NCI-H2107 treated with DMSO at 0.1 percent for 48 hours (cell line): ENCODE results near the gene PISD.
"Not testable (repeated sequence)": the region's sequence is repeated elsewhere in the genome, so short reads cannot be mapped to it uniquely, and the experiment has no call there.

Experiments used
- DNase-seq: peaks from one replicate; lab custom pipeline; 2025; ENCODE audit not compliant: unreplicated experiment; lab: John Stamatoyannopoulos, UW

Gene PISD

DNA sequence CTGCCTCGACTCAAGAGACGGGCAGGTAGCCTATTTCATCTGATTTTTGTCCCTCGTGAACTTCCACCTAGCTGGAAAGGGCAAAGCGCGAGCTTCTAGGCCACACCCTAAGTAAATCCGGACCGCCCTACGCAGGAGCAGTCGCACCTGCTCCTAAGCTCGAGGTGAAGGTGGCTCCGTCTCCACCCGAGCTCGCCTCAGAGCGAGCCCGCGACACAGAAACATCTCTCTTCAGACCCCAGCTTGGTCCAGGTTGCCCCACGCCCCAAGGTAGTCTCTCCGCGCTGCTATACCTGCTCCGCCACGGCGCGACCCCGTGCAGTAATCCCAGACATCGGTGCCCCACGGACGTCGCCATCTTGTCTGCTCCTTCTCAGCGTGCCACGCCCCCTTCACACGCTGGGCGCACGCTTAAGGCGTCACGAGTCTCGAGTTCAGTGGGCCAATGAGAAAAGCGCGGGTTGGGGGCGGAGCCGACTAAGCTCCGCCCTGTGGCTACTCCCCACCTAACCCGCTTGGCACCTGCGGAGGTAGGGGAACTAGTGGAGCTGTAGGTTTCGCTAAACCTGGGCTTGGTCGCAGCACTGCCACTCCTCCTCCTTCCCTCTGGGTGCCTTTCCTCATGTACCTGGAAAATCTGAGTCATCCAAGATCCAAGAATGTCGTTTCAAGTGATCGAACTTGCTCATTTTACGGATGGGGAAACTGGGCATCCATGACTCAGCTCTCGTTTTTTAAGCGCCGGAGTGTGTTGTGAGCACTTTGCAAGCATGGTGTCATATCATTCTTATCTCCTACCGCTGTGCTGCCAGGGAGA lies at the start of gene PISD:
Gene PISD, minus strand, starts transcription at position 365 of the 817 bp plus-strand sequence. Its CDS starts 7 bp downstream, at position 358.
- DNase-seq: peak; percentile 77

DNA sequence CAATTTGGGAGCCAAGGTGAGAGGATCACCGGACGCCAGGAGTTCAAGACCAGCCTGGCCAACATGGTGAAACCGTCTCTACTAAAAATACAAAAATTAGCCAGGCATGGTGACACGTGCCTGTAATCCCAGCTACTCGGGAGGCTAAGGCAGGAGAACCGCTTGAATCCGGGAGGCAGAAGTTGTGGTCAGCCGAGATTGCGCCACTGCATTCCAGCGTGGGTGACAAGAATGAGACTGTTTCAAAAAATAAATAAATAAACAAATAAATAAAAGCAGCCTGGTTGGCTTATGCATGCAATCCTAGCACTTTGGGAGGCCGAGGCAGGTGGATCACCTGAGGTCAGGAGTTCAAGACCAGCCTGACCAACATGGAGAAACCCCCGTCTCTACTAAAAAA lies 49.2 kb upstream of the PISD start:
- DNase-seq: not testable (repeated sequence)

DNA sequence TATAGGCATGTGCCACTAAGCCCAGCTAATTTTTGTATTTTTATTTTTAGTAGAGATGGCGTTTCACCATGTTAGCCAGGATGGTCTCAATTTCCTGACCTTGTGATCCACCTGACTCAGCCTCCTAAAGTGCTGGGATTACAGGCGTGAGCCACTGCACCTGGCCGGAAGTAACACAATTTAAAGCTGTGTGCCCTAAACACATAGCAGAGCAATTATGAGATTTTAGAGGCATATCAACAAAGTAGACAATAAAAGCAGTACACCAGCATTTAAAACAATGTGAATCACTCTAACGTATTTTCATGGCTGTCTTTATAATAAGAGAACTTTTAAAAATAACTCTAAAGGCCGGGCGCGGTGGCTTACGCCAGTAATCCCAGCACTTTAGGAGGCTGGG lies 45.5 kb upstream of the PISD start:
- no peak for DNase-seq

DNA sequence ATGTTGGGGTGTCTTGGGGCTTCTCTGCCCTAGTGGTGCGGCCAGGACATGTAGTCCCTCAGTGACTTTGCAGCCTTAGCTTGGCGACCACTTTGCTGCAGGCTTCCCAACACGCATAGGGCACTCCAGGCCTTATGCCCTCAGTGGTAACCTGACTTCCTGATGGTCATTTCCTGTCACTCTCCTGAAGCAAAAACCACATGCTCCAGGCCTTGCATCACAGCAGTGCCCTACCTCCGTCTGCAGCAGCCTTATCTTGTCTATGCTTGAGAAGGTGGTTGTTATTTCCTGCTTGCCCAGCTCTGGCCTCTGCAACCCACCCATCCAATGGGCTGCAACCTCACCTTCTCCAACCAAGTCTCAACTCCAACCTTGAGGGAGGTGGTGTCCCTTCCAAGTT lies 33.4 kb upstream of the PISD start:
- no peak for DNase-seq

DNA sequence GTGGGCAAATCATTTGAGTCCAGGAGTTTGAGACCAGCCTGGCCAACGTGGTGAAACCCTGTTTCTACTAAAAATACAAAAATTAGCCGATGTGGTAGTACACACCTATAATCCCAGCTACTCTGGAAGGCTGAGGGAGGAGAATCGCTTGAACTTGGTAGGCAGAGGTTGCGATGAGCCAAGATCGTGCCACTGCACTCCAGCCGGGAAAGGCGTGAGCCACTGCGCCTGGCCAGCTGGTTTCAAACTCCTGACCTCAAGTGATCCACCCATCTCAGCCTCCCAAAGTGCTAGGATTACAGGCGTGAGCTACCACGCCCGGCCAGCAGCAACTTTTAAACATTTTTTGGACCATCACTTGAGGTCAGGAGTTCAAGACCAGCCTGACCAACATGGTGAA lies 32.0 kb upstream of the PISD start:
- not testable (repeated sequence) for DNase-seq

DNA sequence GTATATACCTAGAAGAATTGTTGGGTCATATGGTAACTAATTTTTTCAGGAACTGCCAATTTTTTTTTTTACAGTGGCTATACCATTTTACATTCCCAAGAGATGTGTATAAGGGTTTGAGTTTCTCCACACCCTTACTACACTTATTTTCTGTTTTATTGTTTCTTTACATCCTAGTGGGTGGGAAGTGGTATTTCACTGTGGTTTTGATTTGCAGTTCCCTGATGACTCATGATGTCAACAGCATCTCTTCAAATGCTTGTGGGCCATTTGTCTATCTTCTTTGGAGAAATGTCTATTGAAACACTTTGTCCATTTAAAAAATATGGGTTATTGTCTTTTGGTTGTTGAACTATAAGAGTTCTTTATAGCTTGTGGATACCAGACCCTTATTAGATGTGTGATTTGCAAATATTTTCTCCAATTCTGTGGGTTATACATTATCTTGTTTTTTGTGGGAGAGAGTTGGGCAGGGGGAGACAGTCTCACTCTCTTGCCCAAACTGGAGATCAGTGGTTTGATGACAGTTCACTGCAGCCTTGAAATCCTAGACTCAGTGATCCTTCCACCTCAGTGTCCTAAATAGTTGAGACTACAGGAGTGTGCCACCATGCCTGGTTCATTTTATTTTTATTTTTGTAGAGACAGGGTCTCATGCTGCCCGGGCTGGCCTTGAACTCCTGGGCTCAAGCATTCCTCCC lies 30.3 kb upstream of the PISD start:
- no peak for DNase-seq

DNA sequence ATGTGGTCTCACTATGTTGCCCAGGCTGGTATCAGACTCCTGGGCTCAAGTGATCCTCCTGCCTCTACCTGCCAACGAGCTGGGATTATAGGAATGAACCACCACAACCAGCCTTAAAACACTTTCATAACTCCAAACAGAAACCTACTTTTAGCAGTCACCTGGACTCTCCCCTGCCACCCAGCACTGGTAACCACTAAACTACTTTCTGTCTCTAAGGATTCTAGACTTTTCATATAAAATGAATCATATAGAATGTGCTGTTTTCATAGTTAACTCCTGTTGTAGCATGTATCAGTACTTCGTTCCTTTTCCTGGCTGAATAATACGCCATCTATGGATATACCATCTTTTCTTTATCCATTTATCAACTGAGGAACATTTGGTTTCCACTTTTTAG lies 29.4 kb upstream of the PISD start:
- no peak for DNase-seq

DNA sequence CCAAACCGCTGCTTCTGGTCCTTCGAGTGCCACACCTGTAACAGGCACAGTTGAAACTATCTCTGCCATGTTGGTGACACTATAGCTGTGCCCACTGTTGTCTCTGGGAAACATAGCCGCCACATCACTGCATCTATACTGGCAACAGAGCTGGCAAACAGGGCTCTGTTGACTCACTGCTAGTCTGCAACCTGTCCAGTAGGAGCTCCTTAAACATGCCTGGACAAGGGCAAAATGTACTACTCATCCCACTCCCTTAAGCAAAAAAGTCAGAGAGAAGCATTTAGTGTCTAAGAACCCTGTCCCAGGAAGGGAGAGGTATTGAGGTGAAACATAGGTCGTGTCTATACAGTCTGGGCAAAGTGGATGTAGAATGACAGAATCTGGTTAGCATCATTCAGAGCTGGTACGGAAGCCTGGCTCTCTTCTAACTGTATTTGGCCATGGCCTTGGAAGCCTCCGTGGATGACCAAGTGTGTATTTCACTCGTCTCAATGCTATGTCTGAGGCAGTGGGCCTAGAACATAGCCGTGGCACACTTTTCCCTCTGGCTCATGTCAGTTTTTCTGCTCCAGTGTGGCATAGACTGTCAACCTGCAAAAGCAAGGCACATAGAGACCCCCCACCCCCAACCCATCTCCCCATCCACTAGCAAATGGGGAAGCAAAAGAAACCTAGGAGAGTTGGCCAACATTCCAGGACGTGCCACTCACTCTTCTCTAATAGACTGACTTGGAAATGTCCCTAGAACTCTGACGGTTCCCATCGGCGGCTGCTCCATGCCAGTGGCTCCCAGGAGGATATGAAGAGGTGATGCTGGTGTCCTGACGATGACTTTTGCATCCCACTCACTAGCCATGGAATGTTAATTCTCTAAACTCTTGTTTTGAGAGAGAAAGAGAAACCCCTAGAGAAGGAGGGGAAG lies 21.4 kb upstream of the PISD start:
- no peak for DNase-seq

DNA sequence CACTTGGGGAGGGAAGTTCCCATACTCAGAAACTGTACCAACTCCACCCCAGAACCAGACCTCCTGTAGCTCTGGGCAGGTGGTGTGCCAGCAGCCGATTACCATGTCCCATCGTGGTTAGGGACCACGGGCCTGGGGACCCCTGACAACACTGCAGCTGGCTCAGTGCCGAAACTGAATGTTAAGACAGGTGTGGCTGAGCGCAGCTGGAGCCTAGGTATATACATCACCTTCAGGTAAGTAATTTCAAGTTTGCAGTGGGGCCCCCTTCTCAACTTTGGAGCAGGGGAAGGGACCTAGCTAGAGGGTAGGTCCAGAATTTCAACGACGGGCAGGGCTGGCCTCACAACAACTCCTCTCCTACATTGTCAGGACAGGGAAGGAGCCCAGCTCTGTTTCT lies 20.7 kb upstream of the PISD start:
- no peak for DNase-seq

DNA sequence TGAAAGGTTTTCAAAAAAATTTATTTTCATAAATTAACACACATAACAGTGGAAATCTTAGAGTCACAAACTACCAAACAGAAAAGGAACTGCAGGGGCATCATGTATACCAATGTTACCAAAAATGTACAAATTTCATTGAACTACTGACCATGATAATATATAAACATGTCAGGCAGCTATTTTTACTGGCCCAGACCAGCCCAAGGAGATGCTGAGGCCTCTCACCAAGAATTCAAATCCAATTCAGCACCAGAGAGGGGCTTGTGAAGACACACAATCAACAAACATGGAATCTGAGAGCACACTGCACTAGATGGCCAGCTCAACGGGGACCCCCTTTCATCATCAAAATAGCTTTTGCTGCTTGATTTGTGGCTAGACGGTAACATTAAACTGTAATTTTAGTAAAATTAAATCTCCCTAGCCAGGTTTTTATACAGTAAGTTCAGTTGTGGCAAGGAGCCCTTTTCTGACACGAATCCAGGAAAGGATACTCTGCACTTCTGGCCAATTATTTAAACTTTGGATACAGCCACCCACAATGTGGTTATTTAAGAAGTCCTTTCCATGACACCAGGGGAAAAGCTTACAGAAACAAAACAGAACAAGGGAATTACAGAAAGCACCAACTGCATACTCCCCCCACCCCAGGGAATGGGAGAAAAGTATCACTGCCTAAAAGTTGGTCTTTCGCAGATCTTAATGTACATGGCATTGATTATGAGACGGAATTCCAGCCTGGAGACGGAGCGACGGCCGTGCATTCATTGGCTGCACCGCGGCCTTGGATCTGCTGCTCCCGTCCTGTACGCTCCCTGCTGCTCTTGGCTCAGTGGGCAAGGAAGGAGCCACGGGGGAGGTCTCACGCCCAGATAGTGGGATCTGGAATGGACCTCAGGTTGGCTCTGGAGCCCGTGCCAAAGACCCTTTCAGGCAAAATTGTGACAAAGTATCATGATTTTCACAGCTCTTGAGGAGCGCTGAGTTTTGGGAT lies 19.6 kb upstream of the PISD start:
- no peak for DNase-seq

DNA sequence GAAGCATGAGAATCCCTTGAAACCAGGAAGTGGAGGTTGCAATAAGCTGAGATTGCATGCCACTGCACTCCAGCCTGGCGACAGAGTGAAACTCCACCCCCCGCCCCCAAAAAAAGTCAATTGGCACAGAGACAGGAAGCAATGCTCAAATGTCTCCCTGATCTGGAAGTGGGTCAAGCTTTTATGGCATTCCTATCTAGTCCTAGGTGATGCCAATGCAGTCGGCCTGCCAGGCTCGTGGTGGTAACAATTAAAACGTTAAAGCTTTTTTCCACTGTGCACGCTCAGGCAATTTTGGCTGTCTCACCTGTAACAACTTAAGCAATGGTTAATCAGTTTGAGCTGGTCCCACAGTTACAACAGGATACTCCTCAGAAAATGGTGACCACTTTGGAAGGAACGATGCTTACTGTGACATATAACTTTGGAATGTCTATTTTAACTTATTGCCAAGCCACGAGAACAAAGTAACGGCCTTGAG lies 18.9 kb upstream of the PISD start:
- DNase-seq: no peak

DNA sequence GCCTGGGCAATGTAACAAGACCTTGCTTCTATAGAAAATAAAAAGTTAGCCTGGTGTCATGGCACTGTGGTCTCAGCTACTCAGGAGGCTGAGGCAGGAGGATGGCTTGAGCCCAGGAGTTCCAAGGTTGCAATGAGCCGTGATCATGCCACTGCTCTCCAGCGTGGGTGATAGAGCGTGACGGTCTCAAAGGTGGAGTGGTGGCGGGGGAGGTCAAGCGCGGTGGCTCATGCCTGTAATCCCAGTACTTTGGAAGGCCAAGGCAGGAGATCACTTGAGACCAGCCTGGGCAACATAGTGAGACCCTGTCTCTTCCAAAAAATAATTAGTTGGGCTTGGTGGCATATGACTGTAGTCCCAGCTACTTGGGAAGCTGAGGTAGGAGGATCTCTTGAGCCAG lies 16.7 kb upstream of the PISD start:
- no peak for DNase-seq

DNA sequence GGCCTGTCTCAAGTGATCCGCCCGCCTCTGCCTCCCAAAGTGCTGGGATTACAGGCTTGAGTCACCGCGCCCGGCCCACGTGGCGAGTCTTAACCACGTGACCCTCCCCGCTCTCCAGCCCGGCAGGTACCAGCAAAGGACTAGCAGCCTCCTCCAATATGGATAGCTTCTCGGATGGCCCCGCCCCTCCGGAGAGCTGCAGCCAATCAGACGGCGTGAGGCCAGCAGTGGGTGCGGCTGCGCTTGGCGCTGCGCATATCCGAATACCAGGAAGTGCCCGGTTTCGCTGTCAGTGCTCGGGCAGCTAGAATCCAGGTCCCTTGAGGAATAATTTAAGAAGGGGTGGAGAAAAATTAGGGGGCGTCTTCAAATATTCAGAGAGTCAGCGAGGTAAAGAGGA lies 14.7 kb upstream of the PISD start:
- DNase-seq: peak; percentile 11

DNA sequence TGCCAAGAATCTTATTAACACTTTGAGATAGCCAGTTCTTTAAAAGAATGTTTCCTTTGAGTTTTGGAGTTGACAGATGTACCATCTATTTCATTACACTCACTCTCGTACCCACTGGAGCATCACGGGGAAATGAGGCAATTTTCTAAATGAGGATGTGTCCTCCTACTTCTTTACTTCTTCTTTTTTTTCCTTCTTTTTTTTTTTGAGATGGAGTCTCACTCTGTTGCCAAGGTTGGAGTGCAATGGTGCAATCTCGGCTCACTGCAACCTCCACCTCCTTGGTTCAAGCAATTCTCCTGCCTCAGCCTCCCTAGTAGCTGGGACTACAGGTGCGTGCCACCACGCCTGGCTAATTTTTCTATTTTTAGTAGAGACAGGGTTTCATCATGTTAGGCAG lies 12.2 kb upstream of the PISD start:
- not testable (repeated sequence) for DNase-seq

DNA sequence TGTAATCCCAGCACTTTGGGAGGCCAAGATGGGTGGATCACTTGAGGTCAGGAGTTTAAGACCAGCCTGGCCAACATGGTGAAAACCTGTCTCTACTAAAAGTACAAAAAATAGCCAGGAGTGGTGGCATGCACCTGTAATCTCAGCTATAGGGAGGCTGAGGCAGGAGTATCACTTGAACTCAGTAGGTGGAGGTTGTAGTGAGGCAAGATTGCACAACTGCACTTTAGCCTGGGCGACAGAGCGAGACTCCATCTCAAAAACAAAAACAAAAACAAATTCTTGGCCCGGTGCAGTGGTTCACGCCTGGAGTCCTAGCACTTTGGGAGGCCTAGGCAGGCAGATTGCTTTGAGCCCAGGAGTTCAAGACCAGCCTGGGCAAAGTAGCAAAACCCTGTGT lies 6.8 kb upstream of the PISD start:
- DNase-seq: not testable (repeated sequence)

DNA sequence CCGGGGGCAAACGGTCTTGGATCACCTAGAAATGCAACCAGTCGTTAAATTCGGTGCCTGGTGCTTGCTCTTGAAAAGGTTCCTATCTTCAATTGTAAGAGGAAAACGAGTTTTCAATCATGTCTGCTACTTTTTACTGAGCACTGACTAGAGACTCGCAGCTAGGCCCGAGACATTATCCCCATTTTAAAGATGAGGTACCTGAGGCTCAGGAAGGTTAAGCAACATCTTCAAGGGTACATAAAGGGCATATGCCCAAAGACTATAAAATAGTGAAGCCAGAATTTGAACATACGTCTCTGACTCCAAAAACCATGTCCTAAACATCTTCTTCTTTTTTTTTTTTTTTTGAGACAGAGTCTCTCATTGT lies 638 bp upstream of the PISD start:
- no peak for DNase-seq

DNA sequence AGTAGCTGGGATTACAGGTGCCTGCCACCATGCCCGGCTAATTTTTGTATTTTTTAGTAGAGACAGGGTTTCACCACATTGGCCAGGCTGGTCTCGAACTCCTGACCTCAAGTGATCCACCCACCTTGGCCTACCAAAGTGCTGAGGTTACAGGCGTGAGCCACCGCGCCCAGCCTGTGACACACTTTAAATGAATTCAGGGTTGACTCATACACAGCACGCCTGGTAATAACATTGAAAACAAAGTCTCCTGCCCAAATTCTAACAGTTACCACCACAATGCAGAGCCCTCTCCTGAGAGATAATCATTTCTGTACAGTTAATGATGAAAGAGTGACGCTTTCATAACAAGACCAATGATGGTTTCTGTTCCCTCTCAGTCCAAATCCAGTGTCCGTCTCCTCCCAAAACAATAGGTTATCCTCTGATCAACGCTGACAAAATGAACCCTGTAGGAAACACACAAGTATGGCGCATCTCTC lies 1.1 kb downstream of the PISD start:
- not testable (repeated sequence) for DNase-seq

DNA sequence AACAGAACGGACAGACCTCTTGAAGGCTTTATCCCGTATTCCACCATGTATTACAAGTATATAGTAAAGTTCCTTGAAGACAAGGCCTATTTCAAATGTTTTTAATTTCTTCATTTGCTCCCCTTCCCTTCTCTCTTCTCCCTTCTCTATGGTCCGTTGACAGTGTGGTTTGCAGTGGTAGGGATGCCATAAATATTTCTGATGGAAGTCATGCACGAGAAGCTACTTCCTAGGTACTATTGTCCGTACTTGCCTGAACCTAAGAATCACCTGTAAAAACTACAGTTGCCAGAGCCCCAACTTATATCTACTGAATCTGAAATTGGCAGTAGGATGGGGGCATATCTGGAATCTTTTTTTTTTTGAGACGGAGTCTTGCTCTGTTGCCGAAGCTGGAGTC lies 2.8 kb downstream of the PISD start:
- DNase-seq: no peak

DNA sequence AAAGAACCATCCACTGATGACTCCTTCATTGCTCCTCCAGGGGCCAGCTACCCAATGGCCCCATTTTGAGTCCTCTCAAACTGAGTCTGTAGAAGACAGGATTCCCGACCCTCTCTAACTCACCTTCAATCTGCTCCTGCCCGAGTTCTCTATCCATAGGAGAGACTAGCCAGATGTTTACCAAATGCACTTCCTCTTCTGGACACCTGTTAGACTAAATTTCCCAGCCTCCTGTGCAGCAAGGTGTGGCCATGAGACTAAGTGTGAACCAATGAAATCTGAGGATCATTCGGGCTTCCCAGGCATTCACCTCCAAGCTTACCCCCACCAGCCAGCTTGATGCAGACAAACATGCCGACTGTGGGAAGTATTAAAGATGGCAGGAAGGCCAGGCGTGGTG lies 7.6 kb downstream of the PISD start:
- no peak for DNase-seq

DNA sequence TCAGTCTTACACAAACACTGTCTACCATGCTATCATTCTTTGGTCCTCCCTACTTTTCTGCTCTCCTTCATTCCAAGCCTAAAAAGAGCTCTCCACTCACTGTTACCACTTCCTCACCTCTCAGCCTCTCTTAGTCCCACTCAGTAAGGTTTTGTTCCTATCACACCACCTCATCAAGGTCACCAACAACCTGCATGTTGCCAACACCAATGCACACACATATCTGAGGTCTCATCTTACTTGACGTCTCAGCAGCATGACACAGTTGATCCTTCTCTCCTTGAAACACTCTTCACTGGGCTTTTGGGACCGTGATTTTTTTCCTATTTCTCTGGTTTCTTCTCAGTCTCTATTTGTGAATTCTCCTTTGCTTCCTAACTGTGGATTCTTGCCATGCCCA lies 8.1 kb downstream of the PISD start:
- no peak for DNase-seq
